GM18520 (cell line): Measurements from ENCODE around the gene ELOA.
"Not testable (repeated sequence)": the region's sequence is repeated elsewhere in the genome, so short reads cannot be mapped to it uniquely, and the experiment has no call there.

Experiments
- ATAC-seq: cut with Tn5 transposase; IDR thresholded peaks from one replicate; pipeline ENCODE4 v1.9.1; 2021; ENCODE audit not compliant: unreplicated experiment

The ELOA gene

GRCh38 chr1:23732363-23733224 is 10.7 kb upstream of the ELOA start:
- ATAC-seq, result no peak

GRCh38 chr1:23733281-23733680 is 10.0 kb upstream of the ELOA start:
- not testable (repeated sequence) for ATAC-seq

DNA sequence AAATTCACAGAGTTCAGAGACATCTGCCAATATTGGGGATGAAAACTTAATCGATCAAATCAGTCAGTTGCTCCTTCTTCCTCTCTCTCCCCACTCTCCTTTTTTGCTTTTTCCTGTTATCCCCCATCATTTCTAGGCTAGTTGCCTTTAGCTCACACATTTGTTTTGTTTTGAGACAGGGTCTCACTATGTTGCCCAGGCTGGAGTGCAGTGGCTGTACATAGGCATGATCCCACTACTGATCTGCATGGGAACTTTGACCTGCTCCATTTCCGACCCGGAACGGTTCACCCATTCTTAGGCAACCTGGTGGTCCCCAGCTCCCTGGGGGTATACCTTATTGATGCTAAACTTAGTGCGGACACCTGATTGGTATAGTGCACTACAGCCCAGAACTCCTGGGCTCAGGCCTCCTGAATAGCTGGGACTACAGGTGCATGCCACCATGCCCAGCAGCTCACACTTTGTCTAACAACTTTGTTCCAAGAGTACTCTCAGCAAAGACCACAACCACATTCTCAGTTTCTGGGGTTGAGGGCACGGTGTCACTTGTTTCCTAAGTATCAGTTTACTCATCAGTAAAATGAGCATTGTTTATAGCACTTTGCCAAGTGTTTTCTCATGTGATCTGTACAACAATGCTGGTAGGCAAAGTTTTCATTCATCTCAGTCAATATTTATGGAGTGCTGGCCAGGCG is 6.7 kb upstream of the ELOA start:
- peak; percentile 49 for ATAC-seq

GRCh38 chr1:23741609-23742008 is 1.7 kb upstream of the ELOA start:
- no peak for ATAC-seq

- ATAC-seq, result no peak
Measured at GRCh38 chr1:23742670-23743286, 493 bp upstream of the ELOA start.

- ATAC-seq, result no peak
Measured at GRCh38 chr1:23745515-23745914, 2.2 kb downstream of the ELOA start.

GRCh38 chr1:23748016-23748415 is 4.7 kb downstream of the ELOA start:
- ATAC-seq, result no peak

DNA sequence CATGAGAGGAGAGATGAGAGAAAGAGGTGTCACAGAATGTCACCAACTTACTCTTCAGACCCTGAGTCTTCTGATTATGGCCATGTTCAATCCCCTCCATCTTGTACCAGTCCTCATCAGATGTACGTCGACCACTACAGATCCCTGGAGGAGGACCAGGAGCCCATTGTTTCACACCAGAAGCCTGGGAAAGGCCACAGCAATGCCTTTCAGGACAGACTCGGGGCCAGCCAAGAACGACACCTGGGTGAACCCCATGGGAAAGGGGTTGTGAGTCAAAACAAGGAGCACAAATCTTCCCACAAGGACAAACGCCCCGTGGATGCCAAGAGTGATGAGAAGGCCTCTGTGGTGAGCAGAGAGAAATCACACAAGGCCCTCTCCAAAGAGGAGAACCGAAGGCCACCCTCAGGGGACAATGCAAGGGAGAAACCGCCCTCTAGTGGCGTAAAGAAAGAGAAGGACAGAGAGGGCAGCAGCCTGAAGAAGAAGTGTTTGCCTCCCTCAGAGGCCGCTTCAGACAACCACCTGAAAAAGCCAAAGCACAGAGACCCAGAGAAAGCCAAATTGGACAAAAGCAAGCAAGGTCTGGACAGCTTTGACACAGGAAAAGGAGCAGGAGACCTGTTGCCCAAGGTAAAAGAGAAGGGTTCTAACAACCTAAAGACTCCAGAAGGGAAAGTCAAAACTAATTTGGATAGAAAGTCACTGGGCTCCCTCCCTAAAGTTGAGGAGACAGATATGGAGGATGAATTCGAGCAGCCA is 8.0 kb downstream of the ELOA start:
- no peak for ATAC-seq

DNA sequence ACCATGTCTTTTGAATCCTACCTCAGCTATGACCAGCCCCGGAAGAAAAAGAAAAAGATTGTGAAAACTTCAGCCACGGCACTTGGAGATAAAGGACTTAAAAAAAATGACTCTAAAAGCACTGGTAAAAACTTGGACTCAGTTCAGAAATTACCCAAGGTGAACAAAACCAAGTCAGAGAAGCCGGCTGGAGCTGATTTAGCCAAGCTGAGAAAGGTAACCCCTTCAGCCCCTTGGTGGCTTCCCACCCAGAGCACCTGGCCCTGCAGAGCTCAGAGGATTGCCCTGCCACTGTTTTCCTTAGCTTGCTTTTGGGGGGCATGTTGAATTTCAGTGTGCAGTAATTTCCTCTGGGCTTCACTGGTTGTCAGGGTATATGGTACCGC is 8.5 kb downstream of the ELOA start:
- ATAC-seq, result no peak

GRCh38 chr1:23752909-23753308 is 9.6 kb downstream of the ELOA start:
- no peak for ATAC-seq

DNA sequence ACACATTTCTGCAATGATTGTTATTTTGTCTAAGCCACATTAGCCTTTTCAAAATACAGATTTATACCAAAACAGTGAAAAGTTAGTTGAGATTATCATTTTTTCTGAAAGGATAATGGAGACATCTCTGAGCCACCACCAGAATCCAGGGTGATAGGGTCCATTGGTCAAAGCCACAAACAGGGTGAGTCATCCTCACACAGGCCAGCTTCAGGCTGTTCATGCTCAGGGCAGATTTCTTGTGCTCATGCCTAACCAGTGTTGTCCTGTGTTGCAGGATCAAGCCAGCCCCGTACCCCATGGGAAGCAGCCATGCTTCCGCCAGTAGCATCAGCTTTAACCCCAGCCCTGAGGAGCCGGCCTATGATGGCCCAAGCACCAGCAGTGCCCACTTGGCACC is 13.4 kb downstream of the ELOA start:
- ATAC-seq, result no peak

GRCh38 chr1:23757812-23758211 is 14.5 kb downstream of the ELOA start:
- ATAC-seq, result no peak

GRCh38 chr1:23759277-23759676 is 16.0 kb downstream of the ELOA start:
- no peak for ATAC-seq

DNA sequence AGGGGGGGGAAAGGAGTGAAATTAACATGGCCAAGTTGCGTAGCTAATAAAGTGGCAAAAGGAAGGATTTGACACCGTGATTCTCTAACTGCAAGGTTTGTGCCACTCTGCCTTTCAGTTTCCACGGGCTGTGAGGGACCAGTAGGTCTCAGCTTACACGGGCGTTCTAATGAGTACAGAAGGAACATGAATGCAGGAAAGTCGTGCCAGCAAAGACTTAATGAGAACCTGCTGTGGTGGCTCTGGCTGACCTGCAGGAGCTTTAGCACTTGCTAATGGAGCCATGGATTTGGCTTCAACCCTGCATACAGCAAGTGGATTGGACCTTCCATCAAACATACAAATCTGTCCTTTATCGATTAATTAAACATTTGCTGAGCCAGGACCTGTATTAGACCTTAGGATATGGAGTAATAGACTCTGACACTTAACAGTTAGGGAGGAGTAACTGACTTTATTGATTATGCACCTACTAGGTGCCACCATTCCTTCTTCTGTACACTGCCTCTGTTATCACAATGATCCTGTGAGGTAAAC is 19.8 kb downstream of the ELOA start:
- ATAC-seq, result no peak

GRCh38 chr1:23768733-23769132 is 25.5 kb downstream of the ELOA start:
- ATAC-seq, result no peak

DNA sequence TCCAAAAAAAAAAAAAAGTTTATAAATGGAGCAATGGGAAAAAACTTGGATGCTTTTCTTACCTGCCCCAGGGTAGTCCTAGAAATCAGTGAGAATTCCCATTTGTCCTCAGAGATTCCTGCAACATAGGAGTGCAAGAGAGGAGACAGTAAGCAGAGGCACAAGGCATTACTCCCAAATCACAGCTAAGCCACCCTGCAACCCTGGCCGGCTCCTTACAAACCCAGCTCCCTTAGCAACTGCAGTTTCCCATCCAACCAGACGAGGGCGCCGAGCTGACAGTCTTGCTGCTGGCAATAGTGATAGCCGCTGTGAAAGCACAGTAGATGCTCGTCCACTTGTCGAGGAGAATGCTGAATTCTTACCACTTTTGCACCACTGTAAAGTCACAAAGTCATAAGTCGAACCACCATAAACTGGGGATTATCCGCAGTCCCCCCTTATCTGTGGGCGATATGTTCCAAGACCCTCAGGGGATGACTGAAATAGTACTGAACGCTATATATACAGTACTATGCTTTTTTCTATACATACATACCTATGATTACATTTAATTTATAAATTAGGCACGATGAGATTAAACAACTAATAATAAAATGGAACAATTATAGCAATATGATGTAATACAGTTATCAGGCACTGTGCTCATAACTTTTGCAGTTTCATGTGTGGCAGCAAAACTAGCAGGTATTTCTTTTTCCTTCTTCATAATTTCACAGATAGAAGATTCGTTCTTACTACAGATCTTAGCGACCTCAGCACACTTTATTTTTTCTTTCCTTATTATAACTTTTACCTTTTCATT is 29.0 kb downstream of the ELOA start:
- ATAC-seq, result no peak

DNA sequence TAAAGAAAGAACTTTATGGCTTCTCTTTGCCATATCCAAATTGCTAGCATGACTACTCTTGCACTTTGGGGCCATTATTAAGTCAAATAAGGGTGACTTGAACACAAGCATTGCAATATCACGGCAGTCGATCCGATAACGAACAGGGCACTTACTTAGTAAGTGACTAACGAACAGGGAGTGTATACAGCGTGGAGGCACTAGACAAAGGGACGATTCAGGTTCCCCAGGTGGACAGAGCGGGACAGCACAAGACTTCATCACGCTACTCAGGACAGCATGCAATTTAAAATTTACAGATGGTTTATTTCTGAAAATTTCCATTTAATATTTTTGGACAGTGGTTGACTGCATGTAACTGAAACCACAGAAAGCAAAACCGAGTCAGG is 29.6 kb downstream of the ELOA start:
- ATAC-seq, result no peak

GRCh38 chr1:23774174-23774880 is 31.1 kb downstream of the ELOA start:
- ATAC-seq, result no peak

DNA sequence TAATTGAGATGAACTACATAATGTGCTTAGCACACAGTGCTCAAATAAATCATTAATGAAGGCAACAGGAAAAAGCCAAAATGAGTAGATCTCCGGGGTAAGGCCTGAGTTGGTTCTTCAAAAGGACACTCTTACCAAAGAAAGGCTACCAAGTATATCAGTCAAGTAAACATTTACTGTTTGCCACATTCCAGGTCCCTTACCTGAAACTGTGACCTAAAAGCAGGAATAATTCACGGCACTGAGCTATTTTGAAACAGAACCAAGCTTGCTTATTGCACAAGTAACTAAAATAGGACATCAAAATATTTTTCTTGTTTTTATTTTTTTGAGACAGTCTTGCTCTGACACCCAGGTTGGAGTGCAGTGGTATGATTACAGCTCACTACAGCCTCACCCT is 32.9 kb downstream of the ELOA start:
- ATAC-seq, result no peak
